Fibroblast of villous mesenchyme (primary cell): ENCODE data around the gene COMMD1. TPM values are rescaled to one million over a fixed set of nuclear protein-coding genes. Genes with fewer than 3 reads are reported as not detected.
A peak's percentile ranks its signal among the peaks of the same experiment; 100 is the strongest.
"Not testable (repeated sequence)": the region's sequence is repeated elsewhere in the genome, so short reads cannot be mapped to it uniquely, and the experiment has no call there.

ENCODE experiments used
- DNase-seq: peaks from one replicate; pipeline ENCODE4 v3.0.0-alpha.2; 2010; ENCODE audit warnings: low read depth
- H3K4me3 ChIP-seq: 2 replicates; pipeline ENCODE4 v1.5.1; 2011; ENCODE audit warnings: low read depth, mild to moderate bottlenecking, low read length
- total RNA-seq: library from RNA; depleted of rRNA; stranded (reverse); fragments of >200 nt; gene quantifications from 2 replicates; pipeline ENCODE4 v1.2.3, GENCODE V29; 2012
- TF ChIP-seq, protein P1 (sequence below): IDR thresholded peaks from 2 replicates; pipeline ENCODE4 v1.5.1; 2012; ENCODE audit warnings: low read depth, mild to moderate bottlenecking, low read length; ENCODE audit not compliant: insufficient read depth

Gene COMMD1
- total RNA-seq, 1 donor: 59.2 TPM

DNA sequence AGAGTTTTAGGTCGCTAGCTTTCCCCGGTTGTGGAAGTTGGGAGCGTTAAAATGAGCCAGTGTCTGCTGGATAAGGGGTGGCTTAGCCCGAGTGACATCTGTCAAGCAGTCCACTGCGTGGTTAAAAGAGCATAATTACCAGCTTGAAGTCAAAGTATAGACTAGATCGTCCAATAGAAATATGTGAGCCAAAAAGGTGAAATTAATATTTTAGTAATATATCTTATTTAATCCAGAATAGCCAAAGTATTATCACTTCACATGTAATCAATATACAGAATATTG lies 654 bp downstream of the COMMD1 start:
- DNase-seq: no peak
- TF ChIP-seq, protein P1, sequence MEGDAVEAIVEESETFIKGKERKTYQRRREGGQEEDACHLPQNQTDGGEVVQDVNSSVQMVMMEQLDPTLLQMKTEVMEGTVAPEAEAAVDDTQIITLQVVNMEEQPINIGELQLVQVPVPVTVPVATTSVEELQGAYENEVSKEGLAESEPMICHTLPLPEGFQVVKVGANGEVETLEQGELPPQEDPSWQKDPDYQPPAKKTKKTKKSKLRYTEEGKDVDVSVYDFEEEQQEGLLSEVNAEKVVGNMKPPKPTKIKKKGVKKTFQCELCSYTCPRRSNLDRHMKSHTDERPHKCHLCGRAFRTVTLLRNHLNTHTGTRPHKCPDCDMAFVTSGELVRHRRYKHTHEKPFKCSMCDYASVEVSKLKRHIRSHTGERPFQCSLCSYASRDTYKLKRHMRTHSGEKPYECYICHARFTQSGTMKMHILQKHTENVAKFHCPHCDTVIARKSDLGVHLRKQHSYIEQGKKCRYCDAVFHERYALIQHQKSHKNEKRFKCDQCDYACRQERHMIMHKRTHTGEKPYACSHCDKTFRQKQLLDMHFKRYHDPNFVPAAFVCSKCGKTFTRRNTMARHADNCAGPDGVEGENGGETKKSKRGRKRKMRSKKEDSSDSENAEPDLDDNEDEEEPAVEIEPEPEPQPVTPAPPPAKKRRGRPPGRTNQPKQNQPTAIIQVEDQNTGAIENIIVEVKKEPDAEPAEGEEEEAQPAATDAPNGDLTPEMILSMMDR: no peak
- peak overlapping the region; percentile 98 for H3K4me3 ChIP-seq

- TF ChIP-seq, protein P1: no peak
These were observed 3.6 kb downstream of the COMMD1 start for GRCh38 chr2:61909116-61909515.

GRCh38 chr2:61910603-61911002 lies 5.1 kb downstream of the COMMD1 start:
- H3K4me3 ChIP-seq: no peak overlapping the region
- TF ChIP-seq, protein P1: peak; percentile 34
- DNase-seq: peak; percentile 13

More at GRCh38 chr2:61909116-61909515, 3.6 kb downstream of the COMMD1 start:
- no peak overlapping the region for H3K4me3 ChIP-seq
- no peak for DNase-seq

- TF ChIP-seq, protein P1: peak; percentile 25
- no peak for DNase-seq
- no peak overlapping the region for H3K4me3 ChIP-seq
These were observed 6.0 kb downstream of the COMMD1 start for GRCh38 chr2:61911510-61911909.

GRCh38 chr2:61914794-61915193 lies 9.3 kb downstream of the COMMD1 start:
- not testable (repeated sequence) for DNase-seq, H3K4me3 ChIP-seq

DNA sequence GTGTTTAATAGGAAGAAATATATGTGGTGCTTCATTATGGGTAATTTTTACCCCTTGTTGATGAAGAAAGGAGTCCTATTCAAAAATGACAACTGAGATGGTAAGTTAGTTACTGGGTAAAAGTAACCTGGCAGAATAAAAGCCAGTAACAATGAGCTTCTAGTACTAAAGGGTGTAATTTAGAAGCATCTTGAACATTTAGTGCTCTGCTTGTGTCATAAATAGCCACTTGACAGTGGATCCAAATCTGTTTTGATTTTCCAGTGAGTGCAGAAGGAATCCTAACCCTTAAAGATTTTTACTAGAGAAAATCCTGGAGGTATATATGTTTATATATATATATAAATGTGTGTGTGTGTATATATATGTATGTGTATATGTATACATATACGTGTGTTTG lies 15.1 kb downstream of the COMMD1 start:
- no peak overlapping the region for H3K4me3 ChIP-seq
- DNase-seq: no peak
- TF ChIP-seq, protein P1: no peak

- H3K4me3 ChIP-seq: no peak overlapping the region
- TF ChIP-seq, protein P1: no peak
- no peak for DNase-seq
These were observed 17.2 kb downstream of the COMMD1 start for GRCh38 chr2:61922714-61923113.
